GM19463 (cell line): Measurements from ENCODE around the gene ATOH8.
"Not testable (repeated sequence)": the region's sequence is repeated elsewhere in the genome, so short reads cannot be mapped to it uniquely, and the experiment has no call there.

Experiments
- ATAC-seq: cut with Tn5 transposase; IDR thresholded peaks from one replicate; pipeline ENCODE4 v1.9.1; 2021; ENCODE audit warnings: mild to moderate bottlenecking, moderate library complexity; ENCODE audit not compliant: unreplicated experiment

Gene ATOH8

GRCh38 chr2:85753525-85754312 lies at the start of gene ATOH8:
TSS of gene ATOH8 (plus strand) at chr2:85753991. CDS start at chr2:85754190, 199 bp downstream.
- ATAC-seq = no peak

- no peak for ATAC-seq
Observed at GRCh38 chr2:85704038-85704437, 49.8 kb upstream of the ATOH8 start.

- ATAC-seq = peak; percentile 57
Observed at GRCh38 chr2:85704800-85705679, 48.8 kb upstream of the ATOH8 start.

- no peak for ATAC-seq
Observed at GRCh38 chr2:85705680-85706039, 48.1 kb upstream of the ATOH8 start.

GRCh38 chr2:85706063-85706462 lies 47.7 kb upstream of the ATOH8 start:
- no peak for ATAC-seq

- ATAC-seq = no peak
Observed at GRCh38 chr2:85706599-85707296, 47.0 kb upstream of the ATOH8 start.

GRCh38 chr2:85707304-85707703 lies 46.5 kb upstream of the ATOH8 start:
- peak; percentile 47 for ATAC-seq

GRCh38 chr2:85708641-85709040 lies 45.1 kb upstream of the ATOH8 start:
- no peak for ATAC-seq

GRCh38 chr2:85709401-85709811 lies 44.4 kb upstream of the ATOH8 start:
- no peak for ATAC-seq

- no peak for ATAC-seq
Observed at GRCh38 chr2:85710687-85711577, 42.9 kb upstream of the ATOH8 start.

GRCh38 chr2:85711578-85712060 lies 42.2 kb upstream of the ATOH8 start:
- no peak for ATAC-seq

- no peak for ATAC-seq
Observed at GRCh38 chr2:85712336-85712735, 41.5 kb upstream of the ATOH8 start.

- no peak for ATAC-seq
Observed at GRCh38 chr2:85712849-85713612, 40.8 kb upstream of the ATOH8 start.

- ATAC-seq = no peak
Observed at GRCh38 chr2:85713836-85714235, 40.0 kb upstream of the ATOH8 start.

- ATAC-seq = not testable (repeated sequence)
Observed at GRCh38 chr2:85714421-85714820, 39.4 kb upstream of the ATOH8 start.

GRCh38 chr2:85714841-85715240 lies 39.0 kb upstream of the ATOH8 start:
- ATAC-seq = no peak

GRCh38 chr2:85716346-85716914 lies 37.4 kb upstream of the ATOH8 start:
- no peak for ATAC-seq

- ATAC-seq = no peak
Observed at GRCh38 chr2:85717308-85718008, 36.3 kb upstream of the ATOH8 start.

GRCh38 chr2:85718009-85718391 lies 35.8 kb upstream of the ATOH8 start:
- ATAC-seq = no peak
